A549 (cell line): Measurements from ENCODE around the gene AKIRIN1. TPM values are rescaled to one million over a fixed set of nuclear protein-coding genes. Genes with fewer than 3 reads are reported as not detected.
A peak's percentile ranks its signal among the peaks of the same experiment; 100 is the strongest.

Source experiments
- ATAC-seq, 2 experiments: fragments of 200-7000 bp in 1 of 2; fragments of >200 bp in 1 of 2; cut with Nextera tagmentation in 1 of 2; cut with Tn5 transposase in 1 of 2; 3 replicates each; pipeline versions ENCODE4 v1.8.0 to v1.9.1; 2018 to 2020; ENCODE audit warnings: mild to moderate bottlenecking in 1 of 2, moderate library complexity in 1 of 2
- CTCF ChIA-PET: fragments of 300-600 bp; sonication (Branson Sonifier 250); formaldehyde crosslinking; extraction: SDS; loops from one replicate; lab custom pipeline; 2021; ENCODE audit warnings: antibody characterized with exemption, inconsistent platforms; lab: Yijun Ruan, JAX
- POLR2A ChIA-PET: fragments of 350-600 bp; formaldehyde crosslinking; extraction: SDS; loops from one replicate; lab custom pipeline; 2021; ENCODE audit warnings: antibody characterized with exemption, inconsistent platforms; lab: Yijun Ruan, JAX
- DNase-seq, 2 experiments: peaks; one replicate each; pipeline versions ENCODE4 v3.0.0 to v3.0.0-alpha.2; 2011 to 2016; ENCODE audit warnings: low read depth in 1 of 2, low spot score in 1 of 2
- FAIRE-seq: peaks from 2 replicates; lab custom pipeline; 2011; peaks lifted over from hg19 to GRCh38; lab: Jason Lieb, UNC
- H3K27ac ChIP-seq, 2 experiments: fragments of >200 bp; sonication (Bioruptor Twin); formaldehyde crosslinking; 3 replicates each; pipeline ENCODE4 v1.5.1; 2016 to 2017
- H3K4me1 ChIP-seq: fragments of >200 bp; sonication (Bioruptor Twin); formaldehyde crosslinking; 3 replicates; pipeline ENCODE4 v1.6.1; 2016
- H3K4me2 ChIP-seq: fragments of >200 bp; sonication (Bioruptor Twin); formaldehyde crosslinking; 3 replicates; pipeline ENCODE4 v1.6.1; 2016
- H3K4me3 ChIP-seq: fragments of >200 bp; sonication (Bioruptor Twin); formaldehyde crosslinking; 3 replicates; pipeline ENCODE4 v1.5.1; 2016
- H3K9me3 ChIP-seq: fragments of >200 bp; sonication (Bioruptor Twin); formaldehyde crosslinking; 3 replicates; pipeline ENCODE4 v1.6.1; 2016
- BHLHE40 ChIP-seq: IDR thresholded peaks from 2 replicates; pipeline ENCODE4 v1.6.1; 2012; ENCODE audit warnings: low read depth, low read length, inconsistent platforms
- CBX8 ChIP-seq: fragments of 200-600 bp; sonication (generic); IDR thresholded peaks from 2 replicates; pipeline ENCODE4 v1.6.1; 2016
- CEBPB ChIP-seq, 2 experiments: fragments of >200 bp in 1 of 2; sonication (Bioruptor Twin) in 1 of 2; formaldehyde crosslinking in 1 of 2; IDR thresholded peaks; 2 replicates each; pipeline ENCODE4 v1.6.1; 2012 to 2016
- CHD2 ChIP-seq: fragments of 150-350 bp; IDR thresholded peaks from 2 replicates; pipeline ENCODE4 v1.6.1; 2014; ENCODE audit warnings: low read length; ENCODE audit not compliant: partially characterized antibody
- EP300 ChIP-seq, 2 experiments: fragments of >200 bp; sonication (Bioruptor Twin); formaldehyde crosslinking; IDR thresholded peaks; 2 replicates in 1 of 2; 3 replicates in 1 of 2; pipeline ENCODE4 v1.6.1; 2016 to 2017
- ESRRA ChIP-seq: fragments of 150-350 bp; IDR thresholded peaks from 2 replicates; pipeline ENCODE4 v1.6.1; 2014; ENCODE audit warnings: mild to moderate bottlenecking, low read length, borderline replicate concordance
- FOXS1 ChIP-seq: fragments of 250-450 bp; sonication (Bioruptor Pico); IDR thresholded peaks from 2 replicates; pipeline ENCODE4 v1.5.0; 2020; ENCODE audit warnings: mild to moderate bottlenecking, moderate library complexity
- GATA3 ChIP-seq: IDR thresholded peaks from 2 replicates; pipeline ENCODE4 v1.6.1; 2012; ENCODE audit warnings: borderline replicate concordance
- HOXA7 ChIP-seq: fragments of 250-450 bp; sonication (Bioruptor Pico); IDR thresholded peaks from 2 replicates; pipeline ENCODE4 v1.5.0; 2020; ENCODE audit warnings: mild to moderate bottlenecking, moderate library complexity
- JUNB ChIP-seq: fragments of >200 bp; sonication (Bioruptor Twin); formaldehyde crosslinking; IDR thresholded peaks from 2 replicates; pipeline ENCODE4 v1.6.1; 2016
- KDM5A ChIP-seq: fragments of 200-600 bp; sonication (generic); IDR thresholded peaks from 2 replicates; pipeline ENCODE4 v1.6.1; 2016; ENCODE audit warnings: antibody characterized with exemption, mild to moderate bottlenecking
- MAZ ChIP-seq: fragments of 150-350 bp; IDR thresholded peaks from 2 replicates; pipeline ENCODE4 v1.6.1; 2014; ENCODE audit warnings: antibody characterized with exemption, low read depth, low read length, borderline replicate concordance
- POLR2AphosphoS2 ChIP-seq: conservative IDR thresholded peaks from 2 replicates; pipeline ENCODE4 v1.6.1; 2012; ENCODE audit warnings: low read length, improper control_type of control experiment, inconsistent platforms
- RFX5 ChIP-seq: fragments of 450-650 bp; IDR thresholded peaks from 2 replicates; pipeline ENCODE4 v1.7.1; 2014; ENCODE audit warnings: antibody characterized with exemption, mild to moderate bottlenecking, moderate library complexity
- RNF2 ChIP-seq: fragments of 200-600 bp; sonication (generic); IDR thresholded peaks from 2 replicates; pipeline ENCODE4 v1.6.1; 2016; ENCODE audit warnings: low read depth, mild to moderate bottlenecking, antibody characterized with exemption, moderate library complexity, borderline replicate concordance
- SMC3 ChIP-seq: fragments of >200 bp; sonication (Bioruptor Twin); formaldehyde crosslinking; IDR thresholded peaks from 3 replicates; pipeline ENCODE4 v1.6.1; 2018; ENCODE audit warnings: inconsistent platforms
- TFCP2L1 ChIP-seq: fragments of 250-450 bp; sonication (Bioruptor Pico); IDR thresholded peaks from 2 replicates; pipeline ENCODE4 v1.5.0; 2021; ENCODE audit warnings: mild to moderate bottlenecking
- TP53 ChIP-seq: fragments of 250-450 bp; sonication (Bioruptor Pico); IDR thresholded peaks from 2 replicates; pipeline ENCODE4 v1.5.0; 2021; ENCODE audit warnings: mild to moderate bottlenecking, moderate library complexity
- ZSCAN20 ChIP-seq: fragments of 250-450 bp; sonication (Bioruptor Pico); IDR thresholded peaks from 2 replicates; pipeline ENCODE4 v1.8.0; 2022; ENCODE audit warnings: mild to moderate bottlenecking, moderate library complexity
- WGBS: methylation state at CpG from one replicate; pipeline ENCODE4 v1.1.6; 2017; ENCODE audit errors: missing lambda C conversion rate; 5-methylcytosine and 5-hydroxymethylcytosine counted together
- polyA plus RNA-seq, 4 experiments: library from polyadenylated mRNA; depleted of rRNA in 3 of 4; stranded (reverse); fragments of >200 nt; fragmentation: RNase III in 1 of 4; extraction: RNeasy Plus Mini Kit Qiagen cat#74134 plus additional on column Dnase treatment in 1 of 4; gene quantifications; 2 replicates in 3 of 4; 3 replicates in 1 of 4; pipeline ENCODE4 v1.2.3, GENCODE V29; 2011 to 2017
- TF ChIP-seq, protein P1 (sequence below): IDR thresholded peaks from 2 replicates; pipeline ENCODE4 v1.6.1; 2012
- TF ChIP-seq, protein P2 (sequence below): fragments of >200 bp; sonication (Bioruptor Twin); formaldehyde crosslinking; IDR thresholded peaks from 2 replicates; pipeline ENCODE4 v1.6.1; 2016
- TF ChIP-seq, protein P3 (sequence below): fragments of 250-450 bp; sonication (Bioruptor Pico); IDR thresholded peaks from 2 replicates; pipeline ENCODE4 v1.5.0; 2020; ENCODE audit warnings: low read depth, mild to moderate bottlenecking, moderate library complexity
- TF ChIP-seq, protein P4 (sequence below): fragments of 200-600 bp; sonication (generic); IDR thresholded peaks from 2 replicates; pipeline ENCODE4 v1.6.1; 2016; ENCODE audit warnings: antibody characterized with exemption, mild to moderate bottlenecking, moderate library complexity

Gene AKIRIN1
- polyA plus RNA-seq, 2 of the 4 experiments (the other 2 are of a cell fraction): 37.7 to 72.0 TPM

DNA sequence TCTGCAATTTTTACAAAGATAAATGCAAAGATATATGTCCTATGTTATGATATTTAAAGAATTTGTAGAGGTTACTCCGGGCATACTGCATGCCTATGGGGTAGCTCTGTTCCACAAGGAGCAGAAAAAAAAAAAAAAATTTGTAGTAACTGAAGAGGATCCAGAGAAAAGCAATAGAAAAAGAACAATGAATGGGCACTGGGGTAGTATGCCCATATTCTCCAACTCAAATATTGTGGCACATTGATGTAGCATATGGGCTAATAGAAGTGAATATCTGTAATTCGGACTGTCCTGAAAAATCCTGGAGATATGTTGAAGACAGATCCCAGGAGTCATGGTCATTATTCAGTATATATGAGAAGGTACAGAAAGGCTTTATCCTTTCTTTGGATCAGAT is 1.1 kb upstream of the AKIRIN1 start:
- Histone ChIP-seq H3K9me3 (no peaks in the 10 kb centered on the region), H3K27ac (peak overlapping the region; percentile 98 to 99), H3K4me3 (peak overlapping the region; percentile 100; the same call in 1 of the 3 replicates), H3K4me2 (peak overlapping the region; percentile 85)
- DNase-seq: no peak
- CTCF ChIA-PET: no interaction called here
- POLR2A ChIA-PET: interaction anchor here (0.6 to 1.7 kb wide), 3 partner anchors 36 to 120 kb away, joined by 4 to 7 read pairs (median 5); partner anchors contain the start of gene NDUFS5
- FAIRE-seq: no peak
- TF ChIP-seq, protein P1, sequence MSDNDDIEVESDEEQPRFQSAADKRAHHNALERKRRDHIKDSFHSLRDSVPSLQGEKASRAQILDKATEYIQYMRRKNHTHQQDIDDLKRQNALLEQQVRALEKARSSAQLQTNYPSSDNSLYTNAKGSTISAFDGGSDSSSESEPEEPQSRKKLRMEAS: no peak
- TF ChIP-seq ZSCAN20 (CRISPR knock-in tag) (no peak), CBX8 (no peak), MAZ (no peak), TP53 (CRISPR knock-in tag) (no peak), SMC3 (no peak), HOXA7 (CRISPR knock-in tag) (no peak), KDM5A (no peak), ESRRA (no peak), RNF2 (no peak), TFCP2L1 (no peak), JUNB (no peak), CHD2 (no peak), EP300 (IDR thresholded peaks at IDR 0.05) (no peak), CEBPB (IDR thresholded peaks at IDR 0.05) (no peak), GATA3 (no peak), FOXS1 (no peak), RFX5 (no peak)
- TF ChIP-seq, protein P2, sequence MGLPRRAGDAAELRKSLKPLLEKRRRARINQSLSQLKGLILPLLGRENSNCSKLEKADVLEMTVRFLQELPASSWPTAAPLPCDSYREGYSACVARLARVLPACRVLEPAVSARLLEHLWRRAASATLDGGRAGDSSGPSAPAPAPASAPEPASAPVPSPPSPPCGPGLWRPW: no peak
- TF ChIP-seq, protein P3, sequence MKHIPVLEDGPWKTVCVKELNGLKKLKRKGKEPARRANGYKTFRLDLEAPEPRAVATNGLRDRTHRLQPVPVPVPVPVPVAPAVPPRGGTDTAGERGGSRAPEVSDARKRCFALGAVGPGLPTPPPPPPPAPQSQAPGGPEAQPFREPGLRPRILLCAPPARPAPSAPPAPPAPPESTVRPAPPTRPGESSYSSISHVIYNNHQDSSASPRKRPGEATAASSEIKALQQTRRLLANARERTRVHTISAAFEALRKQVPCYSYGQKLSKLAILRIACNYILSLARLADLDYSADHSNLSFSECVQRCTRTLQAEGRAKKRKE (CRISPR knock-in tag): no peak
- TF ChIP-seq, all 56 proteins: peak for 0
- no peak for ATAC-seq
- peaks cover 45% of the 10 kb centered on the region for H3K4me1 ChIP-seq
- WGBS: 84% methylated on average over 2 of the region's 2 CpGs

DNA sequence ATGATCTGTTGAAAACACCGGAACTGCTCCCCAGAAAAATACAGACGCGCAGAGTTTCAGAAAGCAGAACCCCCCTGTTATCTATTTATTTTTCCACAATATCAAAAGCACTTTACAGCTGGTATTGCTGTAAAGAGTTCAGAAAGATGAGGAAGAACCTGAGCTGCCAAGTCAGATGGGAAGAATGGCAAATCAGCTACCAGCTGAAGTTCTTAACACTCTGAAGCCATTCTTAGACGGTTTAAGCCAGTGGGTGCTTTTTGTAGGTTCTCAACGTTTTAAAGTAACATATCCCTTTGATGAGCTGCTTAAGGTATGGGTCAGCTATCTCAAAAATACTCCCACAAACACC is 714 bp upstream of the AKIRIN1 start:
- no peak for TF ChIP-seq POLR2AphosphoS2
- TF ChIP-seq BHLHE40: no peak
- TF ChIP-seq, protein P4, sequence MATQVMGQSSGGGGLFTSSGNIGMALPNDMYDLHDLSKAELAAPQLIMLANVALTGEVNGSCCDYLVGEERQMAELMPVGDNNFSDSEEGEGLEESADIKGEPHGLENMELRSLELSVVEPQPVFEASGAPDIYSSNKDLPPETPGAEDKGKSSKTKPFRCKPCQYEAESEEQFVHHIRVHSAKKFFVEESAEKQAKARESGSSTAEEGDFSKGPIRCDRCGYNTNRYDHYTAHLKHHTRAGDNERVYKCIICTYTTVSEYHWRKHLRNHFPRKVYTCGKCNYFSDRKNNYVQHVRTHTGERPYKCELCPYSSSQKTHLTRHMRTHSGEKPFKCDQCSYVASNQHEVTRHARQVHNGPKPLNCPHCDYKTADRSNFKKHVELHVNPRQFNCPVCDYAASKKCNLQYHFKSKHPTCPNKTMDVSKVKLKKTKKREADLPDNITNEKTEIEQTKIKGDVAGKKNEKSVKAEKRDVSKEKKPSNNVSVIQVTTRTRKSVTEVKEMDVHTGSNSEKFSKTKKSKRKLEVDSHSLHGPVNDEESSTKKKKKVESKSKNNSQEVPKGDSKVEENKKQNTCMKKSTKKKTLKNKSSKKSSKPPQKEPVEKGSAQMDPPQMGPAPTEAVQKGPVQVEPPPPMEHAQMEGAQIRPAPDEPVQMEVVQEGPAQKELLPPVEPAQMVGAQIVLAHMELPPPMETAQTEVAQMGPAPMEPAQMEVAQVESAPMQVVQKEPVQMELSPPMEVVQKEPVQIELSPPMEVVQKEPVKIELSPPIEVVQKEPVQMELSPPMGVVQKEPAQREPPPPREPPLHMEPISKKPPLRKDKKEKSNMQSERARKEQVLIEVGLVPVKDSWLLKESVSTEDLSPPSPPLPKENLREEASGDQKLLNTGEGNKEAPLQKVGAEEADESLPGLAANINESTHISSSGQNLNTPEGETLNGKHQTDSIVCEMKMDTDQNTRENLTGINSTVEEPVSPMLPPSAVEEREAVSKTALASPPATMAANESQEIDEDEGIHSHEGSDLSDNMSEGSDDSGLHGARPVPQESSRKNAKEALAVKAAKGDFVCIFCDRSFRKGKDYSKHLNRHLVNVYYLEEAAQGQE: no peak
- CTCF ChIA-PET: no interaction called here
- Histone ChIP-seq H3K4me1 (peaks cover 42% of the 10 kb centered on the region), H3K4me3 (peak overlapping the region; percentile 100), H3K27ac (peak overlapping the region; percentile 98 to 99), H3K4me2 (peak overlapping the region; percentile 85), H3K9me3 (no peaks in the 10 kb centered on the region)
- DNase-seq (no peak), ATAC-seq (peak; percentile 19 to 31; a peak in 5 of 6 replicates), FAIRE-seq (no peak)
- 44% methylated on average over 5 of the region's 5 CpGs for WGBS
- POLR2A ChIA-PET: interaction anchor here (0.6 to 1.2 kb wide), 2 partner anchors 36 to 121 kb away, joined by 5 to 7 read pairs; partner anchors contain the start of gene NDUFS5
